ENCODE data around the gene TTLL10. TPM values are rescaled to one million over a fixed set of nuclear protein-coding genes. Genes with fewer than 3 reads are reported as not detected.

Gene TTLL10
- total RNA-seq, 4 donors from 2014 or later = not detected

- Histone ChIP-seq H3K36me3 (no peaks in the 10 kb centered on the region), H3K4me3 (no peak overlapping the region), H3K27me3 (peaks cover 0 to 25% of the 10 kb centered on the region in 2 donors), H3K27ac (no peak overlapping the region), H3K4me1 (peaks cover 0 to 12% (median 3%) of the 10 kb centered on the region in 4 donors), H3K9me3 (peaks cover 0 to 26% (median 3%) of the 10 kb centered on the region in 4 donors)
- TF ChIP-seq EP300 (IDR thresholded peaks at IDR 0.05) (no peak), CTCF (IDR thresholded peaks at IDR 0.05) (no peak), POLR2A (IDR thresholded peaks at IDR 0.05) (no peak)
- WGBS, 2 donors = 67 to 74% methylated on average over 10 to 20 of the region's 23 CpGs
- DNase-seq (ENCODE audit: low spot score in 2 of 2) = no peak
Measured at GRCh38 chr1:1198423-1199140, 24.9 kb downstream of the TTLL10 start.

- no peak for DNase-seq (ENCODE audit: low spot score in 2 of 2)
- H3K9me3 ChIP-seq = peaks cover 0 to 18% (median 3%) of the 10 kb centered on the region in 4 donors
- H3K27me3 ChIP-seq = peaks cover 0 to 33% of the 10 kb centered on the region in 2 donors
- H3K27ac ChIP-seq = no peak overlapping the region
- WGBS, 2 donors = 82 to 83% methylated on average over 14 to 22 of the region's 22 CpGs
- H3K4me3 ChIP-seq = no peak overlapping the region
- H3K36me3 ChIP-seq = no peaks in the 10 kb centered on the region
- TF ChIP-seq EP300 (IDR thresholded peaks at IDR 0.05) (no peak), POLR2A (IDR thresholded peaks at IDR 0.05) (no peak), CTCF (IDR thresholded peaks at IDR 0.05) (no peak)
- peaks cover 0 to 12% (median 3%) of the 10 kb centered on the region in 4 donors for H3K4me1 ChIP-seq
Measured at GRCh38 chr1:1199141-1199960, 25.7 kb downstream of the TTLL10 start.

- peaks cover 0 to 10% (median 0%) of the 10 kb centered on the region in 4 donors for H3K9me3 ChIP-seq
- no peak for DNase-seq (ENCODE audit: low spot score in 2 of 2)
- TF ChIP-seq POLR2A (IDR thresholded peaks at IDR 0.05) (no peak), CTCF (IDR thresholded peaks at IDR 0.05) (no peak), EP300 (IDR thresholded peaks at IDR 0.05) (no peak)
Measured at GRCh38 chr1:1199961-1200875, 26.5 kb downstream of the TTLL10 start.

GRCh38 chr1:1200876-1201810 lies 27.5 kb downstream of the TTLL10 start:
- H3K4me3 ChIP-seq = peak overlapping the region; percentile 15 to 50 (median 34)
- H3K36me3 ChIP-seq = no peaks in the 10 kb centered on the region
- WGBS, 2 donors = 4 to 5% methylated on average over 22 to 39 of the region's 109 CpGs
- H3K27ac ChIP-seq = peak overlapping the region in 1 of 4 donors; percentile 11
- peaks cover 0 to 19% (median 6%) of the 10 kb centered on the region in 4 donors for H3K4me1 ChIP-seq
- no peak for DNase-seq (ENCODE audit: low spot score in 2 of 2)
- peaks cover 0 to under 1% (median 0%) of the 10 kb centered on the region in 4 donors for H3K9me3 ChIP-seq
- H3K27me3 ChIP-seq = peaks cover 0 to 51% of the 10 kb centered on the region in 2 donors
- no peak for TF ChIP-seq CTCF (IDR thresholded peaks at IDR 0.05)
- TF ChIP-seq POLR2A (IDR thresholded peaks at IDR 0.05) = no peak
- no peak for TF ChIP-seq EP300 (IDR thresholded peaks at IDR 0.05)

More at GRCh38 chr1:1199961-1200875, 26.5 kb downstream of the TTLL10 start:
- Histone ChIP-seq H3K36me3 (no peaks in the 10 kb centered on the region), H3K27me3 (peaks cover 0 to 42% of the 10 kb centered on the region in 2 donors), H3K4me3 (no peak overlapping the region), H3K4me1 (peaks cover 0 to 12% (median 3%) of the 10 kb centered on the region in 4 donors), H3K27ac (no peak overlapping the region)
- WGBS, 2 donors = 76 to 85% methylated on average over 19 to 25 of the region's 31 CpGs

Data from tibial nerve (tissue), 4 donors.